DMS153 treated with DMSO at 0.1 percent for 48 hours (cell line): ENCODE results near the gene EMCN.

Experiments
- DNase-seq: peaks from one replicate; lab custom pipeline; 2025; ENCODE audit not compliant: unreplicated experiment; lab: John Stamatoyannopoulos, UW

Gene EMCN

DNA sequence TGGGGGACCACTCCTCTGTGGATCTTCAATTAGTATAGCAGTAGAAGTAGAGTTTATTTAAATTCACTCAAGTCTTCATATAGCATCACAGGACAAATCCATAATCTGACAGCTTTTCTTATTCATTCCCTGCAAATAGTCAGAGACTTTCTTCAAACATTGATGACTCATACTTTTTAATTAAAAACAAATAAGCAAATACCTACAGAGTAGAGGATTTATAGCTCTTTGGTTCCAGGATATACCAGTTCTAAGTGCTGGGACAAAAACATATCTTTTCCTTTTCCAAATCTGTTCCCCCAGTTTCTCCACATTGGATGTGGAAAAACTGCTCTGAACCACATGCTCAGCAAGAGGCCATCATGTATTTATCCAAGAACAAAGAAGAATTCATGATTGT lies 24.1 kb downstream of the EMCN start:
- no peak for DNase-seq

DNA sequence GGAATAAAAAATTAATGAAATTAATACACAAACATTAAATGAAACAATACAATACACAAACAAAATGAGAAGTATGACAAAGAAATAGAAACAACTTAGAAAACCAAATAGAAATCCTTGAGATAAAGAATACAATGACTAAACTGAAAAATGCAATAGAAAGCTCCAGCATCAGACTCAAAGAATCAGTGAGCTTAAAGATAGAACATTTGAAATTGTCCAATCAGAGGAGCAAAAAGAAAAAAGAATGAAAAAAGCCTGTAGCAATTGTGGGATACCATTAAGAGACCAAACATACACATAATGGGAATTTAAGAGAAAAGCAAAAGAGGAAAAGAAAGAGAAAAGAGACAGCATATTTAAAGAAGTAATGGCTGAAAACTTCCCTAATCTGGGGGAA lies 25.7 kb downstream of the EMCN start:
- no peak for DNase-seq

- DNase-seq = no peak
These were observed 28.5 kb downstream of the EMCN start for GRCh38 chr4:100489305-100489704.

- no peak for DNase-seq
These were observed 31.3 kb downstream of the EMCN start for GRCh38 chr4:100486496-100486895.

- no peak for DNase-seq
These were observed 34.0 kb downstream of the EMCN start for GRCh38 chr4:100483796-100484195.

- DNase-seq = no peak
These were observed 37.9 kb downstream of the EMCN start for GRCh38 chr4:100479971-100480370.

DNA sequence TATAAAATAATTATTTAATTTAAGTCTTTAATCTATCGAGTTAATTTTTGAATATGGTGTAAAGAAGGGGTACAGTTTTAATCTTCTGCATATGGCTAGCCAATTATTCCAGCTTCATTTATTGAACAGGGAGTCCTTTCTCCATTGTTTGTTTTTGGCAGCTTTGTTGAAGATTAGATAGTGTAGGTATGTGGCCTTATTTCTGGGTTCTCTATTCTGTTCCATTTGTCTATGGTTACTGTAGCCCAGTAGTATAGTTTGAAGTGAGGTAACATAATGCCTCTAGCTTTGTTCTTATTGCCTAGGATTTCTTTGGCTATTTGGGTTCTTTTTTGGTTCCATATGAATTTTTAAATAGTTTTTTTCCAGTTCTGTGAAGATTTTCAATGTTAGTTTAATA lies 48.3 kb downstream of the EMCN start:
- no peak for DNase-seq

GRCh38 chr4:100466501-100466900 lies 51.3 kb downstream of the EMCN start:
- DNase-seq = no peak

GRCh38 chr4:100461807-100462605 lies 55.8 kb downstream of the EMCN start:
- DNase-seq = no peak

DNA sequence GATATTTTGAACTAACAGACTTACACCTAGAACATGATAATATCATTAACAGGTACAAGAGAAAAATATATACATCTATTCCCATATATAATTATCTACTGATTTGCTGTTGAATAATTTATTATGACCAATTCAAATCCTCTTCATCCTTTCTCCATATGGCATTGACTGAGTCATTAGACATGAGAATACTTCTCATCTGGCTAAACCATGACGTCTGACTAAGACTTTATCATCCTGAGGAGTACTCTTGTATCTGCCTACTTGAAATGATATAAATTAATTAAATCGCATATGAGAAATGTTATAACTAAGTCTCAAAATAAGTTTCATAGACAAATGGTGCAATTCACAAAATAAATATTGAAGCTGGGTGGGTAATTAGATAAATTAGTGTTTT lies 67.4 kb downstream of the EMCN start:
- DNase-seq = no peak

- DNase-seq = no peak
These were observed 86.4 kb downstream of the EMCN start for GRCh38 chr4:100431416-100431815.

DNA sequence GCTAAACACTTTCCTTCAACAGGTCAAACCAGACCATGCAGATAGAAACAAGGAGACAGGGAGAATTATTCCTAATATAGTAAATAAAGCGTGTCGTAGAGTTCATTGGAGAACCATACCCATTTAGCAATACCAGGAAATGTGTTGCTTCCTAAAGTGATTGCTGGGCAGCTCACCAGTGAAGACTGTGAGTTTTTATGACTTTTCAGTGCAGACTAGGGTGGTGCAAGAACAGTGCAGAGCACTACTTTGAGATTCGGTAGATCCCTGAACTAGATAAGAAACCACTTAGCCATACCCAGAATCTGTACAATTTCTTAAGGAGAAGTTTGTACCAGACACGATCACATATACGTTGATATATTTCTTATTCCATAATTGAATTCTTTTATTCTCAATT lies 87.4 kb downstream of the EMCN start:
- no peak for DNase-seq

DNA sequence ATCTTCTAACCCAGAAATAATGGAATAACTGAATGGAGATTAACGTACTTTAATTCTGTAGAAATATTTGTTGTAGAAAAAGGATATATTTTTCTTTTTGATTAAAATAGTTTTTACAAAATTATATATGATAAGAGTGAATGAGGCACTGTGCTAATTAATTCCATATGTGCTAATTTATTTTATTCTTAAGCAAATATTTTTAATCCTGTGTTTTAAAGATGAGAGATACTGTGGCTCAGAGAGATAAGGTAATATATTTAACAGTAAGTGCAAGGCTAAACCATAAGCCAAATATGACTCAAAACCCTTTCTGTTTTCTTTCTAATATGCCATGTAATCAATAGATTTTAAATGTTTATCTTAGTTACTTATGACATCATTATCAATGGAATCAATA lies 88.2 kb downstream of the EMCN start:
- DNase-seq = no peak

GRCh38 chr4:100428051-100428450 lies 89.8 kb downstream of the EMCN start:
- no peak for DNase-seq

- no peak for DNase-seq
These were observed 93.4 kb downstream of the EMCN start for GRCh38 chr4:100424376-100424775.

GRCh38 chr4:100422894-100423293 lies 94.9 kb downstream of the EMCN start:
- DNase-seq = no peak

GRCh38 chr4:100421361-100421978 lies 96.4 kb downstream of the EMCN start:
- no peak for DNase-seq

DNA sequence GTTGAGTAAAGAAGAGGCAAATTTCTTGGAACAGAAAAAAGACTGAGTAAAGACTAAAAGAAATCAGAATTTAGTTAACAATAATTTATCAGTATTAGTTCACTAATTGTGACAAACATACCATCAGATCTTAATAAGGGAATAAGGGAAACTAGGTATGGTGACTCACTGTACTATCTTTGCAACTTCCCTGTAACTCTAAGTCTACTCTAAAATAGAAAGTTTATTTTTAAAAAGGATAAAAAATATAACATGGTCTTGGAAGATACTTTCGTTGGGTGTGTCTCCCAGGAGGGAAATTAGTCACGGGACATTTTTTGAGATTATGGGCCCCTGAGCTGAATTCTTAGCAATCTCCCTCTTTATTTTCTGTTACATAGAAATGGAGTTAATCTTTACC lies 97.3 kb downstream of the EMCN start:
- DNase-seq = no peak

DNA sequence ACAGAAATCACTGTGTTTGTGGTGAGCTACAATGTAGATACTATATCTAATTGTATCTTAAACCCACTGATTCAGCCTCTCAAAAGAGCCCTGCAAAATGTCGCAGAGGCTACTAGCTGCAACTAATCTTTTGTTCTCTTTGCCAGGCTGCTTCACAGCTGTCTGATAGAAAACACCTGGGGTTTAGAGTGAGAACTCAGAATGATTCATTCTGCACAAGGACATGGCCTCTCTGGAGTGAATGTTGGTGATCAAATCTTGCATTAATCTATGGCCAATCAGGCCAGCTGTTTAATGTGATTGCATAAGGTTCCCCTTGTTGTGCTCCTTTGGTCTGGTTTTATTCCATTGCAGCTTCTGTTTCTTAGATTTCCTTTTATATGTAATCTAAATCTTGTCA lies 100.3 kb downstream of the EMCN start:
- no peak for DNase-seq

GRCh38 chr4:100414016-100414790 lies 103.6 kb downstream of the EMCN start:
- no peak for DNase-seq

GRCh38 chr4:100391863-100392262 lies 126.0 kb downstream of the EMCN start:
- DNase-seq = no peak

- DNase-seq = no peak
These were observed 126.7 kb downstream of the EMCN start for GRCh38 chr4:100391086-100391485.
